SKM-1 treated with dmso at 0.1 percent for 144 hours (cell line): ENCODE results near the gene RAPGEF2.
A peak's percentile ranks its signal among the peaks of the same experiment; 100 is the strongest.
"Not testable (repeated sequence)": the region's sequence is repeated elsewhere in the genome, so short reads cannot be mapped to it uniquely, and the experiment has no call there.

ENCODE experiments used
- DNase-seq: peaks from one replicate; lab custom pipeline; 2025; ENCODE audit not compliant: unreplicated experiment; lab: John Stamatoyannopoulos, UW

The RAPGEF2 gene

GRCh38 chr4:159159611-159160010, 56.7 kb downstream of the RAPGEF2 start:
- no peak for DNase-seq

GRCh38 chr4:159160242-159160641, 57.4 kb downstream of the RAPGEF2 start:
- DNase-seq: no peak

- not testable (repeated sequence) for DNase-seq
These were observed 58.6 kb downstream of the RAPGEF2 start for GRCh38 chr4:159161436-159161835.

GRCh38 chr4:159162576-159162975, 59.7 kb downstream of the RAPGEF2 start:
- no peak for DNase-seq

- no peak for DNase-seq
These were observed 60.6 kb downstream of the RAPGEF2 start for GRCh38 chr4:159163521-159163920.

- DNase-seq: no peak
These were observed 66.8 kb downstream of the RAPGEF2 start for GRCh38 chr4:159169404-159170302.

- DNase-seq: no peak
These were observed 68.4 kb downstream of the RAPGEF2 start for GRCh38 chr4:159171287-159171686.

- DNase-seq: no peak
These were observed 71.0 kb downstream of the RAPGEF2 start for GRCh38 chr4:159173886-159174285.

GRCh38 chr4:159174645-159175084, 71.8 kb downstream of the RAPGEF2 start:
- DNase-seq: no peak

- DNase-seq: peak; percentile 66
These were observed 72.5 kb downstream of the RAPGEF2 start for GRCh38 chr4:159175085-159175988.

GRCh38 chr4:159175989-159176375, 73.1 kb downstream of the RAPGEF2 start:
- DNase-seq: no peak

GRCh38 chr4:159177265-159178150, 74.6 kb downstream of the RAPGEF2 start:
- peak; percentile 7 for DNase-seq

- DNase-seq: peak; percentile 52
These were observed 75.3 kb downstream of the RAPGEF2 start for GRCh38 chr4:159178151-159178546.

- no peak for DNase-seq
These were observed 76.4 kb downstream of the RAPGEF2 start for GRCh38 chr4:159178979-159179969.

GRCh38 chr4:159183885-159184605, 81.2 kb downstream of the RAPGEF2 start:
- DNase-seq: not testable (repeated sequence)

- no peak for DNase-seq
These were observed 82.7 kb downstream of the RAPGEF2 start for GRCh38 chr4:159185591-159186023.

GRCh38 chr4:159188646-159189045, 85.8 kb downstream of the RAPGEF2 start:
- no peak for DNase-seq

GRCh38 chr4:159190651-159191050, 87.8 kb downstream of the RAPGEF2 start:
- DNase-seq: no peak

- no peak for DNase-seq
These were observed 89.1 kb downstream of the RAPGEF2 start for GRCh38 chr4:159191989-159192388.
